Panc1 (cell line): ENCODE data around the gene NTM. TPM values are rescaled to one million over a fixed set of nuclear protein-coding genes. Genes with fewer than 3 reads are reported as not detected.

Source experiments
- ATAC-seq: fragments of 200-7000 bp; cut with Tn5 transposase; 2 replicates; pipeline ENCODE4 v1.9.1; 2020; ENCODE audit warnings: mild to moderate bottlenecking, moderate library complexity
- BruUV-seq: library from RNA; stranded (reverse); fragments of 400-500 nt; replicated peaks from 2 replicates; lab custom pipeline; 2021; lab: Mats Ljungman, UMichigan
- CTCF ChIA-PET: fragments of 300-600 bp; sonication (Branson Sonifier 250); formaldehyde crosslinking; loops from one replicate; lab custom pipeline; 2022; ENCODE audit warnings: antibody characterized with exemption; lab: Charles Lee
- POLR2A ChIA-PET: fragments of 300-600 bp; sonication (Branson Sonifier 250); formaldehyde crosslinking; loops from one replicate; lab custom pipeline; 2022; ENCODE audit warnings: antibody characterized with exemption; lab: Charles Lee
- DNase-seq: peaks from one replicate; pipeline ENCODE4 v3.0.0-alpha.2; 2010; ENCODE audit warnings: low read depth, low spot score
- H3K27ac ChIP-seq: 2 replicates; pipeline ENCODE4 v1.5.1; 2011; ENCODE audit warnings: mild to moderate bottlenecking, low read length, inconsistent platforms
- H3K27me3 ChIP-seq: fragments of 200-500 bp; sonication (Bioruptor generic); 2 replicates; pipeline ENCODE4 v1.6.0; 2014; ENCODE audit warnings: low read length, inconsistent platforms; ENCODE audit not compliant: control insufficient read depth, insufficient read depth
- H3K36me3 ChIP-seq: fragments of 200-500 bp; sonication (Bioruptor generic); 2 replicates; pipeline ENCODE4 v1.5.1; 2014; ENCODE audit warnings: inconsistent platforms, mild to moderate bottlenecking, low read length, moderate library complexity; ENCODE audit not compliant: control insufficient read depth, insufficient read depth
- H3K4me1 ChIP-seq: 2 replicates; pipeline ENCODE4 v1.5.1; 2011; ENCODE audit warnings: inconsistent platforms, mild to moderate bottlenecking, low read length, moderate library complexity; ENCODE audit not compliant: control insufficient read depth, insufficient read depth
- H3K4me3 ChIP-seq, 2 experiments: 2 replicates each; pipeline ENCODE4 v1.5.1; 2011 to 2012; ENCODE audit warnings: low read depth in 2 of 2, low read length in 2 of 2, mild to moderate bottlenecking in 2 of 2, inconsistent platforms in 1 of 2, moderate library complexity in 1 of 2
- H3K9me3 ChIP-seq: fragments of 200-500 bp; sonication (Bioruptor generic); 2 replicates; pipeline ENCODE4 v1.5.1; 2014; ENCODE audit warnings: low read depth, mild to moderate bottlenecking, inconsistent platforms, low read length, moderate library complexity; ENCODE audit not compliant: control insufficient read depth, insufficient read depth
- POLR2AphosphoS5 ChIP-seq: IDR thresholded peaks from 2 replicates; pipeline ENCODE4 v1.6.1; 2012; ENCODE audit warnings: mild to moderate bottlenecking, low read depth, low read length, moderate library complexity
- REST ChIP-seq, 2 experiments: IDR thresholded peaks; 2 replicates each; pipeline ENCODE4 v1.6.1; 2011 to 2012; ENCODE audit warnings: low read depth in 2 of 2, control low read depth in 1 of 2, low read length in 1 of 2, mild to moderate bottlenecking in 1 of 2, moderate library complexity in 1 of 2; ENCODE audit not compliant: insufficient read depth in 1 of 2
- SIN3A ChIP-seq: IDR thresholded peaks from 2 replicates; pipeline ENCODE4 v1.6.1; 2012; ENCODE audit warnings: low read depth, mild to moderate bottlenecking, low read length, moderate library complexity, borderline replicate concordance; ENCODE audit not compliant: insufficient read depth
- TCF7L2 ChIP-seq: IDR thresholded peaks from 2 replicates; pipeline ENCODE4 v1.6.1; 2011; ENCODE audit warnings: mild to moderate bottlenecking, low read depth, low read length, inconsistent platforms
- in situ Hi-C: cut with HindIII; loops from 2 replicates; pipeline ENCODE4 v1.10.0; 2016; ENCODE audit warnings: low sequenced_read_pairs, low pct_unique_long_range_greater_than_20kb
- intact Hi-C: fragments of 100-400 bp; cut with micrococcal nuclease; formaldehyde crosslinking; loops from one replicate; pipeline ENCODE4 v1.10.0; 2022; ENCODE audit not compliant: unreplicated experiment
- total RNA-seq: library from RNA; stranded (reverse); gene quantifications from one replicate; pipeline ENCODE4 v1.2.1, GENCODE V29; 2021; ENCODE audit not compliant: unreplicated experiment
- TF ChIP-seq, protein P1 (sequence below): fragments of 450-650 bp; IDR thresholded peaks from 2 replicates; pipeline ENCODE4 v1.5.1; 2017; ENCODE audit warnings: mild to moderate bottlenecking

The NTM gene
- total RNA-seq, 1 experiment from 2014 or later, result 0.10 TPM

GRCh38 chr11:131530407-131530806 is 160.0 kb downstream of the NTM start:
- in situ Hi-C loops, result no loop called here
- Histone ChIP-seq H3K36me3 (no peaks in the 10 kb centered on the region), H3K27ac (no peak overlapping the region), H3K4me3 (no peak overlapping the region), H3K4me1 (no peaks in the 10 kb centered on the region), H3K9me3 (no peaks in the 10 kb centered on the region), H3K27me3 (no peaks in the 10 kb centered on the region; the same call in none of the 2 replicates)
- ChIA-PET CTCF (no interaction called here), POLR2A (no interaction called here)
- TF ChIP-seq TCF7L2 (no peak), SIN3A (no peak), POLR2AphosphoS5 (no peak), REST (IDR thresholded peaks at IDR 0.05; ENCODE audit: insufficient read depth in 1 of 2, low read depth in 2 of 2, low read length in 1 of 2) (no peak)
- TF ChIP-seq, protein P1, sequence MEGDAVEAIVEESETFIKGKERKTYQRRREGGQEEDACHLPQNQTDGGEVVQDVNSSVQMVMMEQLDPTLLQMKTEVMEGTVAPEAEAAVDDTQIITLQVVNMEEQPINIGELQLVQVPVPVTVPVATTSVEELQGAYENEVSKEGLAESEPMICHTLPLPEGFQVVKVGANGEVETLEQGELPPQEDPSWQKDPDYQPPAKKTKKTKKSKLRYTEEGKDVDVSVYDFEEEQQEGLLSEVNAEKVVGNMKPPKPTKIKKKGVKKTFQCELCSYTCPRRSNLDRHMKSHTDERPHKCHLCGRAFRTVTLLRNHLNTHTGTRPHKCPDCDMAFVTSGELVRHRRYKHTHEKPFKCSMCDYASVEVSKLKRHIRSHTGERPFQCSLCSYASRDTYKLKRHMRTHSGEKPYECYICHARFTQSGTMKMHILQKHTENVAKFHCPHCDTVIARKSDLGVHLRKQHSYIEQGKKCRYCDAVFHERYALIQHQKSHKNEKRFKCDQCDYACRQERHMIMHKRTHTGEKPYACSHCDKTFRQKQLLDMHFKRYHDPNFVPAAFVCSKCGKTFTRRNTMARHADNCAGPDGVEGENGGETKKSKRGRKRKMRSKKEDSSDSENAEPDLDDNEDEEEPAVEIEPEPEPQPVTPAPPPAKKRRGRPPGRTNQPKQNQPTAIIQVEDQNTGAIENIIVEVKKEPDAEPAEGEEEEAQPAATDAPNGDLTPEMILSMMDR, result no peak
- no peak for ATAC-seq
- no peak for DNase-seq
- intact Hi-C loops, result loop anchor here (5.0 kb wide), 1 partner anchor 48 kb away; no protein-coding TSS in a partner anchor
- no TSS peak for BruUV-seq

- intact Hi-C loops (loop anchor here (5.0 kb wide), 1 partner anchor 51 kb away; no protein-coding TSS in a partner anchor), in situ Hi-C loops (no loop called here)
- H3K27me3 ChIP-seq, result no peaks in the 10 kb centered on the region; the same call in none of the 2 replicates
- ChIA-PET CTCF (no interaction called here), POLR2A (no interaction called here)
- no peaks in the 10 kb centered on the region for H3K36me3 ChIP-seq
- DNase-seq (no peak), ATAC-seq (no peak)
- H3K4me1 ChIP-seq, result no peaks in the 10 kb centered on the region
- no peak overlapping the region for H3K4me3 ChIP-seq
- BruUV-seq, result no TSS peak
- no peak for TF ChIP-seq TCF7L2
- TF ChIP-seq, protein P1, result no peak
- no peak for TF ChIP-seq REST (IDR thresholded peaks at IDR 0.05; ENCODE audit: insufficient read depth in 1 of 2, low read depth in 2 of 2, low read length in 1 of 2)
- no peak for TF ChIP-seq SIN3A
- TF ChIP-seq POLR2AphosphoS5, result no peak
- no peaks in the 10 kb centered on the region for H3K9me3 ChIP-seq
- H3K27ac ChIP-seq, result no peak overlapping the region
Measured at GRCh38 chr11:131533149-131533548, 162.7 kb downstream of the NTM start.
